ENCODE results near the gene RASL10B.

RASL10B gene

DNA sequence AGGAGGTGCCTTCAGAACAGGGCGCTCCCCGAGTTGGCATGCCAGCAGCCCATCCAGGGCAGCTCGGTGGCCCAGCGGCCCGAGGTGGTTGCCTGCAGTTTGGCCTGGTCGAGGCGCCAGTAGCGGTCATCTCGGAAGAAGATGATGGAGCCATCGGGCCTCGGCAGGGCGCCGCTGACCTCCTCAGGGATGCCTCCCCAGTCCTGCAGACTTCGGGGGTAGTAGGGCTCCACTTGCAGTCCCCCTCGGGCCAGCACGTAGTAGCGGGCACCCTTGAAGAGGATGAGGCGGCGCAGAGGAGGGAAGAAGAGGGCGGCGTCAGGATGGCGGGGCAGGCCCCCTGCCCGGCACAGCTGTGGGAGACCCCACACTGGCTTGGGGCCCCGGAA lies 35.0 kb downstream of the RASL10B start:
- Histone ChIP-seq H3K27me3 (ENCODE audit: low read depth, low read length) (no peaks in the 10 kb centered on the region), H3K9me3 (ENCODE audit: control insufficient read depth in 1 of 2, low read length in 2 of 2) (no peaks in the 10 kb centered on the region), H3K4me1 (ENCODE audit: control insufficient read depth in 1 of 2, insufficient read depth in 2 of 2, low read length in 2 of 2) (peaks cover 0 to 15% of the 10 kb centered on the region in 2 donors), H3K27ac (ENCODE audit: low read length) (no peak overlapping the region), H3K4me3 (ENCODE audit: low read depth in 1 of 2, low read length in 2 of 2) (no peak overlapping the region), H3K36me3 (ENCODE audit: control insufficient read depth in 1 of 2, insufficient read depth in 2 of 2, low read length in 2 of 2) (no peaks in the 10 kb centered on the region)

DNA sequence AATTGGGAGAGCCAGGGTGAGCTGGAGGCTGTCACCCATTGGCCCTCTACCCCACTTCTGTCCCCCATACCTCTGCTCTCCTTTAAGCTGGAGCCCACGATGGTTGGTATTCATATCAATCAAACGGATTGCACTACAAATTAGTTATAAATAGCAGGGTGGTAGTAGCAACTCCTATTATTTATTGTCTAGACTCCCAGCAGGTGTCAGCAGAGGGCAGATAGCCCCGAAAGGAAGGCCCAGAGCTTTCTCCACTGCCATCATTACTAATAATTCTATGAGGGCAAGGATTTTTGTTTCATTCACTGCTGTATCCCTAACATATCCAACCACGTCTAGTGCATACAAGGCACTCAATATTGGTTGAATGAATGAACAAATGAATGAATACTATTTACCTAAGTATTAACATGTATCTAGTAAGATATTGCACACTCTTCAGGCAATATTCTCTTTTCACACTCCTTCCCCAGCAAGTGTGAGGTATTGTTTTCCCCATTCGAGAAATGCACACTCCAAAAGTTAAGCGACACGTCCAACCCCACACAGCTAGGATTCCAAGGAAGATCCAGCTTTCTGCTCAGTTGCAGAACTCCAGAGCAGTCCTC lies 35.6 kb downstream of the RASL10B start:
- H3K27ac ChIP-seq (ENCODE audit: low read length) = peak overlapping the region; percentile 19

DNA sequence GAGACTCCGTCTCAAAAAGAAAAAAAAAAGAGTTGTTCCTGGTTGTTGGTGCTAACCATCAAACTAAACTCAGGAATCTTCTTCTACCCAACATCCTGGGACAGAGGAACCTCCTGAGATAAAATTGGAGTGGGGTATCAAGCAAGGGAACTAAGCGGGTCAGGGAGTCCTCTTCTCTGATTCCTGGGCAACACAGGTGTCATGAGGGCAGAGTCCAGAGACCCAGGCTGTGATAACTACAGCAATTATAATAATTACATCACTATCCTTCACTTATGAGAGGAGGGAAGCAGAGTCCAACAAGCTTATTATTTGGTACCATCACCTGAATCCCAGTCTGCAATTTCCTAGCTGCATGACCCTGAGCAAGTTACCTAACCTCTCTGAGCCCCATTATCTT lies 37.4 kb downstream of the RASL10B start:
- Histone ChIP-seq H3K27ac (ENCODE audit: low read length) (no peak overlapping the region), H3K27me3 (ENCODE audit: low read depth, low read length) (no peaks in the 10 kb centered on the region), H3K9me3 (ENCODE audit: control insufficient read depth in 1 of 2, low read length in 2 of 2) (no peaks in the 10 kb centered on the region), H3K36me3 (ENCODE audit: control insufficient read depth in 1 of 2, insufficient read depth in 2 of 2, low read length in 2 of 2) (no peaks in the 10 kb centered on the region), H3K4me1 (ENCODE audit: control insufficient read depth in 1 of 2, insufficient read depth in 2 of 2, low read length in 2 of 2) (peaks cover 0 to 23% of the 10 kb centered on the region in 2 donors), H3K4me3 (ENCODE audit: low read depth in 1 of 2, low read length in 2 of 2) (no peak overlapping the region)

More for the DNA sequence above, 35.6 kb downstream of the RASL10B start:
- peaks cover 0 to 15% of the 10 kb centered on the region in 2 donors for H3K4me1 ChIP-seq (ENCODE audit: control insufficient read depth in 1 of 2, insufficient read depth in 2 of 2, low read length in 2 of 2)
- H3K27me3 ChIP-seq (ENCODE audit: low read depth, low read length) = no peaks in the 10 kb centered on the region
- no peaks in the 10 kb centered on the region for H3K9me3 ChIP-seq (ENCODE audit: control insufficient read depth in 1 of 2, low read length in 2 of 2)
- no peak overlapping the region for H3K4me3 ChIP-seq (ENCODE audit: low read depth in 1 of 2, low read length in 2 of 2)
- no peaks in the 10 kb centered on the region for H3K36me3 ChIP-seq (ENCODE audit: control insufficient read depth in 1 of 2, insufficient read depth in 2 of 2, low read length in 2 of 2)

DNA sequence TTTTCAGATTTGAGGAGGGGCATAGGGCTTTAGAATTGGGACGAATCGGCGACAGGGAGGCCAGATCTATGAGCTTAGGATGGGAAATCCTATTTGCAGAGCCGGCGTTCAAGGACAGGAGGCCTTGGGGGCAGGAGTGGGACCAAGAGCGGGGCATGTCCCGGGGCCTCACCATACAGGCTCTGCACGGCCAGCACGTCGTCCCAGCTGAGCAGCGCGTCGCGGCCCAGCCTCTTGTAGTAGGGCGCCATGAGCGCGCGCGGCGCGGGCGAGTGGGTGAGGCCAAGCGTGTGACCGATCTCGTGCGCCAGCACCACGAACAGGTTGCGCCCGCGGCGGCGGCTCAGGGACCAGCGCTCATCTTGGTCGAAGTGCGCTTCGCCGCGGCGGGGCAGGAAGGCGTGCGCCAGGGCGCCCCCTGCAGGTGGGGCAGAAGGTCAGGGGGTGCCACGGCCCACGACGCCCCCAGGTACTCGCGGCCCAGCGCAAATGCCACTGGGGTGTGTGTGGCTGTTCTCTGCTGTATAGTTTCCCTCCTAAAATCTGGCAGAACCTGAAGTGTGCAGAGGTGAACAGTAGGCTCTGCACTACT lies 38.6 kb downstream of the RASL10B start:
- Histone ChIP-seq H3K27ac (ENCODE audit: low read length) (no peak overlapping the region), H3K9me3 (ENCODE audit: control insufficient read depth in 1 of 2, low read length in 2 of 2) (no peaks in the 10 kb centered on the region), H3K4me1 (ENCODE audit: control insufficient read depth in 1 of 2, insufficient read depth in 2 of 2, low read length in 2 of 2) (peaks cover 0 to 27% of the 10 kb centered on the region in 2 donors), H3K4me3 (ENCODE audit: low read depth in 1 of 2, low read length in 2 of 2) (no peak overlapping the region), H3K36me3 (ENCODE audit: control insufficient read depth in 1 of 2, insufficient read depth in 2 of 2, low read length in 2 of 2) (no peaks in the 10 kb centered on the region), H3K27me3 (ENCODE audit: low read depth, low read length) (no peaks in the 10 kb centered on the region)

DNA sequence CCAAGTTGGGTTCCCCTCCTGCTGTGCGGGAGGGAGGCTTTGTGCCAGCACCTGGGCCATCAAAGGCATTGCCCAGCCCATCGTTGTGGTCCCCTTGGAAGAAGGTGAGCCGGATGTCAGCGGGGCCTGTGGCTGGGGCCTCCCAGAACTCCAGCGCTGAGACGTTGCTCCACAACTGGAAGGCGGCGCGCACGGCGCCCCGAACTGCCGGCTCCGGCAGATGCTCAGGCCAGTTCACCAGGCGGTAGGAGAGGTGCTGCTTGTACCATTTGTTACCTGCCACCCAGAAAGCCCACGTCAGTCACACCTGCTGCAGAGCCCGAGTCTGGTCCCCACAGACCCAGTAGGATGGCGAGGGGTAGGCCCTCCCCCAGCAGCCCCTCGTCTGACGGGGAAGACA lies 41.7 kb downstream of the RASL10B start:
- H3K9me3 ChIP-seq (ENCODE audit: control insufficient read depth in 1 of 2, low read length in 2 of 2) = no peaks in the 10 kb centered on the region
- no peaks in the 10 kb centered on the region for H3K27me3 ChIP-seq (ENCODE audit: low read depth, low read length)
- no peaks in the 10 kb centered on the region for H3K36me3 ChIP-seq (ENCODE audit: control insufficient read depth in 1 of 2, insufficient read depth in 2 of 2, low read length in 2 of 2)
- no peak overlapping the region for H3K4me3 ChIP-seq (ENCODE audit: low read depth in 1 of 2, low read length in 2 of 2)
- H3K27ac ChIP-seq (ENCODE audit: low read length) = no peak overlapping the region
- H3K4me1 ChIP-seq (ENCODE audit: control insufficient read depth in 1 of 2, insufficient read depth in 2 of 2, low read length in 2 of 2) = peaks cover 0 to 24% of the 10 kb centered on the region in 2 donors

DNA sequence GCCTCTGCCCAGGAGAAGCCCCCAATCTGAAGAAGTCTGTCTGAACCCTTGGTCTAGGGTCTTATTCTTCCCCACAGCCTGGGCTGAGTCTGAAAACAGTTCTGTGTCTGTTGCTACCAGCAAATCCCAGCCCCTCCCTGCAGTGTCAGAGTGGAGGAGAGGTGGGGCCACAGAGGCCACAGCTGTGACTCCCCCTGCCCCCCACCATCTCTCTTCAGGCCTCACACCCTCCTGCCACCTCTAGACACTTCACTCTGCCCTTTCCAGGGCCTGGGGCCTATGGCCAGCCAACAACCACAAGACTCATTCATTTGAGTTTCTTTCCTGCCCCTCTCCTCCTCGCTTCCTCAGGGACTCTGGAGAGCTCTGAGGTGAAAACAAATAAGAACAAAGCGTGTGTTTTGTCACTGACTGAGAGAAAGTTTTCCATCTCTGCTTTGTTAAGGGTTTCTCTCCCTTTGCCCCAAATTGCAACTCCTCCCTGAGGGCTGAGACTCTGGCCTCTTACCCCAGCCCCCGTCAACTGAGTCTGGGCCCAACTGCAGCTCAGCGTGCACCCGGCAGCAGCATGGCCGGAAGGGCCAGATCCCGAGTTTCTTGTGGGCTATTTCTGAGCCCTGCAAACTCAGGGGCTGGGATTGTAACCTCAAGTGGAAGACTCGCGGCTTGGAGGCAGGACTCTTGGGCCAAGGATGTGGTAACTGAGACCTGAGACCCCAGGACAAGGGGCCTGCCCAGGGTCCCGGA lies 42.4 kb downstream of the RASL10B start:
- H3K27me3 ChIP-seq (ENCODE audit: low read depth, low read length) = no peaks in the 10 kb centered on the region
- peaks cover 0 to 24% of the 10 kb centered on the region in 2 donors for H3K4me1 ChIP-seq (ENCODE audit: control insufficient read depth in 1 of 2, insufficient read depth in 2 of 2, low read length in 2 of 2)
- peak overlapping the region; percentile 34 for H3K27ac ChIP-seq (ENCODE audit: low read length)

DNA sequence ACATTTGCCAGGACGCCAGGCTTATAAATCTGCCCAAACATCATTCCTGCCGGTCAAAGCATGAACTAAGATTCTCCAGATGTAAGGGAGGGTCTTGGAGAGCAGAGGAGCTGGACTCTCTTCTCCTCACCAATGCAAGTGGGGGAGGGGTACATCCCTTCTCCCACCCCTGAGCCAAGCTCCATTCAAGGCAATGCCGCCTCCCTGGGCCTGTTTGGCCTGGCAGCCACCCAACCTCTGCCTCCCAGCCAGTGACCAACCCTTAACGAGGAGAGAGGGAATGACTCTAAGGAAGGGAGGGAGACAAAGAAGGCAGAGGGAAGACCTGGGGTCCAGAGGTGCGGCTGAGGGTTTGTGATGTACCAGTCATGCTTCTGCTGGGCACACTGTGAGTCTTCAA lies 43.1 kb downstream of the RASL10B start:
- H3K4me1 ChIP-seq (ENCODE audit: control insufficient read depth in 1 of 2, insufficient read depth in 2 of 2, low read length in 2 of 2) = peaks cover 0 to 24% of the 10 kb centered on the region in 2 donors
- peak overlapping the region in 1 of 2 donors; percentile 29 for H3K4me3 ChIP-seq (ENCODE audit: low read depth in 1 of 2, low read length in 2 of 2)
- H3K27me3 ChIP-seq (ENCODE audit: low read depth, low read length) = no peaks in the 10 kb centered on the region
- H3K27ac ChIP-seq (ENCODE audit: low read length) = peak overlapping the region; percentile 82
- no peaks in the 10 kb centered on the region for H3K36me3 ChIP-seq (ENCODE audit: control insufficient read depth in 1 of 2, insufficient read depth in 2 of 2, low read length in 2 of 2)
- H3K9me3 ChIP-seq (ENCODE audit: control insufficient read depth in 1 of 2, low read length in 2 of 2) = no peaks in the 10 kb centered on the region

More for the DNA sequence above, 42.4 kb downstream of the RASL10B start:
- Histone ChIP-seq H3K36me3 (ENCODE audit: control insufficient read depth in 1 of 2, insufficient read depth in 2 of 2, low read length in 2 of 2) (no peaks in the 10 kb centered on the region), H3K9me3 (ENCODE audit: control insufficient read depth in 1 of 2, low read length in 2 of 2) (no peaks in the 10 kb centered on the region), H3K4me3 (ENCODE audit: low read depth in 1 of 2, low read length in 2 of 2) (no peak overlapping the region)

DNA sequence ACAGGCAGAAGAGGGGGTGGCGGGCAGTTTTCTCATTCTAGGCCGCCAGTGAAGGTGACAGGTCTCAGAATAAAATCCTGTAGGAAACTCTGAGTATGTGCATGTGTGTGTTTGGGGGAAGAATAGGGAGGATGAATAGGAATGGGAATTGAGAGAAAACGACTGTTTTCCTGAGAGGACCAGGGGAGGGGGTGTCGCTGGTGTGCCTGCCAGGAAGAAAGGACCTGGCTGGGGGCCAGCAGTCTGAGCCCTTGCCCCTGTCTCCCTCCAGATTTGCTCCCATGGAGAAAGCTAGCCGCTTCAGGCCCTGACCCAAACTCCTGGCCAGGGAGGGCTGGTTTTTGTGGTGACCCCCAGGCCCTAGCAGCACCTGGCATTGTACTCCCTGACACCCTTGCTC lies 43.6 kb downstream of the RASL10B start:
- H3K4me1 ChIP-seq (ENCODE audit: control insufficient read depth in 1 of 2, insufficient read depth in 2 of 2, low read length in 2 of 2) = peaks cover 0 to 24% of the 10 kb centered on the region in 2 donors
- H3K4me3 ChIP-seq (ENCODE audit: low read depth in 1 of 2, low read length in 2 of 2) = peak overlapping the region in 1 of 2 donors; percentile 29
- no peaks in the 10 kb centered on the region for H3K27me3 ChIP-seq (ENCODE audit: low read depth, low read length)
- H3K27ac ChIP-seq (ENCODE audit: low read length) = peak overlapping the region; percentile 82
- H3K36me3 ChIP-seq (ENCODE audit: control insufficient read depth in 1 of 2, insufficient read depth in 2 of 2, low read length in 2 of 2) = no peaks in the 10 kb centered on the region
- no peaks in the 10 kb centered on the region for H3K9me3 ChIP-seq (ENCODE audit: control insufficient read depth in 1 of 2, low read length in 2 of 2)

DNA sequence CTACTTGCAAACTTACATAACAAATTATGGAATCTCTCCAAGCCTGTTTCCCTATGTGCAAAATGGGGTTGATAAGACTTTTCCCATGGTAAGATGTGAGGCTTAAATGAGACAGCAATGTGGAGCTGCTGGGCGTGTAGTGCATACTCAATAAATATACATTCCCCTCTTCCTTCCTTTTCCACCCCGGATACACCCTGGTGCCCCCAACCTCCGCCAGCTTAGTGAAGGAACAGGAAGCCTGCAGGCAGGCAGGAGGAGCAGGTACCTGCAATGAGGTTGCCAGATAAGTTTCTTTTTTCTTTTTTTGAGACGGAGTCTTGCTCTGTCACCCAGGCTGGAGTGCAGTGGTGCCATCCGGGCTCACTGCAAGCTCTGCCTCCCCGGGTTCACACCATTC lies 44.1 kb downstream of the RASL10B start:
- peak overlapping the region in 1 of 2 donors; percentile 29 for H3K4me3 ChIP-seq (ENCODE audit: low read depth in 1 of 2, low read length in 2 of 2)
- no peaks in the 10 kb centered on the region for H3K27me3 ChIP-seq (ENCODE audit: low read depth, low read length)
- no peaks in the 10 kb centered on the region for H3K9me3 ChIP-seq (ENCODE audit: control insufficient read depth in 1 of 2, low read length in 2 of 2)
- H3K36me3 ChIP-seq (ENCODE audit: control insufficient read depth in 1 of 2, insufficient read depth in 2 of 2, low read length in 2 of 2) = no peaks in the 10 kb centered on the region
- H3K4me1 ChIP-seq (ENCODE audit: control insufficient read depth in 1 of 2, insufficient read depth in 2 of 2, low read length in 2 of 2) = peaks cover 0 to 24% of the 10 kb centered on the region in 2 donors
- no peak overlapping the region for H3K27ac ChIP-seq (ENCODE audit: low read length)

DNA sequence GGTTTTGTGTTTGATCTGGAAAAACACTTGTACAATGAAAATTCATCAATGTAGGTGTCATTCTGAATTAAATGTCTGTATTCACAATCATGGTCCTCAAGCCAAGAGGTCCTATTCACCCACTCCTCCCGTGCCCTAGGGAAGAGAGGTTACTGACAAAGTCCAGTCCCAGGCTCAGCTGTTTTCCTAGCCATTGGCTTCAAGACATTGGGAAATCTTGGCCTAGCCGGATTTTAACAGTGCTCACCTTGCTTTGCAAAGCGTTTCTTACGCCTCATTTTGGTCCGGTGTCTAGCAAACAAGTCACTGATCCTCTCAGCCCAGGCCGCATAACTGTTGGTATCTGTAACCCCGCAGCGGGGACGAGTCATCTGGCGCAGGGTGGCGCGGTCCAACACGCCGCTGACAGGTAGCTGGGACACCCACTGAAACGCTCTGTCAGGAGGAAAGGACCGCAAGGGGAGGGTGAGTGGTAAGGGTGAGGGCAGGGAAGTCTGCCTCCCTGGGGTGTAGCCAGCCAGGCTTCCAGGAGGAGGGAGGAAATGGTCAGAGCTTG lies 47.3 kb downstream of the RASL10B start:
- Histone ChIP-seq H3K9me3 (ENCODE audit: control insufficient read depth in 1 of 2, low read length in 2 of 2) (no peaks in the 10 kb centered on the region), H3K27ac (ENCODE audit: low read length) (no peak overlapping the region), H3K4me1 (ENCODE audit: control insufficient read depth in 1 of 2, insufficient read depth in 2 of 2, low read length in 2 of 2) (peaks cover 5 to 23% of the 10 kb centered on the region in 2 donors), H3K4me3 (ENCODE audit: low read depth in 1 of 2, low read length in 2 of 2) (no peak overlapping the region), H3K27me3 (ENCODE audit: low read depth, low read length) (no peaks in the 10 kb centered on the region), H3K36me3 (ENCODE audit: control insufficient read depth in 1 of 2, insufficient read depth in 2 of 2, low read length in 2 of 2) (no peaks in the 10 kb centered on the region)

DNA sequence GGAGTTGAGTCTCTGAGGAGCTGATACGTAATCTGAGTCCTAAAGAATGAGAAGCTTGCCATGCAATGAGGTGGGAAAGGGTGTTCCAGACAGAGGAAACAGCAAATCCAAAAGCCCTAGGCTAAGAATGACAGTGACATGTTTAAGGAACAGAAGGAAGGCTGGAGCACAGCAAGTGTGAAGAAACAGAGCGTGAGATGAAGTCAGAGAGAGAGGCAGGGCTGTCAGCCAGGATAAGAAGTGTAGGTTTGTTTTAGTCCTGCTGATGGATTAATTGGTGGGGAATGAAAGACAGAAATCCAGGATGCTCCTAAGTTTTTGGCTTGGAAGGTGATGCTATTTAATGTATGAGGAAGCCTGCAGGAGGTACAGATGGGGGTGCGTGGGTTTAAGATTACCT lies 49.5 kb downstream of the RASL10B start:
- H3K27ac ChIP-seq (ENCODE audit: low read length) = no peak overlapping the region
- peaks cover 6 to 21% of the 10 kb centered on the region in 2 donors for H3K4me1 ChIP-seq (ENCODE audit: control insufficient read depth in 1 of 2, insufficient read depth in 2 of 2, low read length in 2 of 2)
- H3K27me3 ChIP-seq (ENCODE audit: low read depth, low read length) = no peaks in the 10 kb centered on the region
- no peaks in the 10 kb centered on the region for H3K36me3 ChIP-seq (ENCODE audit: control insufficient read depth in 1 of 2, insufficient read depth in 2 of 2, low read length in 2 of 2)
- no peaks in the 10 kb centered on the region for H3K9me3 ChIP-seq (ENCODE audit: control insufficient read depth in 1 of 2, low read length in 2 of 2)
- H3K4me3 ChIP-seq (ENCODE audit: low read depth in 1 of 2, low read length in 2 of 2) = no peak overlapping the region
